Measurements from ENCODE around the gene CORO1C. TPM values are rescaled to one million over a fixed set of nuclear protein-coding genes. Genes with fewer than 3 reads are reported as not detected.

The CORO1C gene
- total RNA-seq, 4 donors from 2014 or later: 68.1 to 153 (median 128) TPM

DNA sequence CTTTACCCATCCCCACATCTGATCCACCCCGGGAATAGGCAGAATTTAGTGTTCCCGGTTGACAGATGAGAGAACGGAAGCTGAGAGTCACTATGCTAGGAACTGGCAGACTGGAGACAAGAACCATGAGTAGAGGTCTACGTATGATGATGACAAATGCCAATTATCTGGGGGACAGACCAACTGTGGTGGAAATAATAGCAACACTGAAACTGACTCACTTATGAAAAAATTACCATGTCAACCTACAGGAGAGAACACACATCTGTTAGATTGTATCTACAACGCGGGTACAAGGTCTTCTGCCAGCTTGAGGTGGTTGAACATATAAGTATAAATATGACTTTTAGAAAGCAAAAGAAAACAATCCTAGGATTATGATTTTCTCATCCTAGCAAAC, 82.2 kb downstream of the CORO1C start:
- WGBS, 2 donors (ENCODE audit: low coverage in 1 of 2): 84 to 88% methylated on average over 6 of the region's 6 CpGs
- TF ChIP-seq EP300 (IDR thresholded peaks at IDR 0.05; ENCODE audit: low read depth): no peak
- TF ChIP-seq, protein P1, sequence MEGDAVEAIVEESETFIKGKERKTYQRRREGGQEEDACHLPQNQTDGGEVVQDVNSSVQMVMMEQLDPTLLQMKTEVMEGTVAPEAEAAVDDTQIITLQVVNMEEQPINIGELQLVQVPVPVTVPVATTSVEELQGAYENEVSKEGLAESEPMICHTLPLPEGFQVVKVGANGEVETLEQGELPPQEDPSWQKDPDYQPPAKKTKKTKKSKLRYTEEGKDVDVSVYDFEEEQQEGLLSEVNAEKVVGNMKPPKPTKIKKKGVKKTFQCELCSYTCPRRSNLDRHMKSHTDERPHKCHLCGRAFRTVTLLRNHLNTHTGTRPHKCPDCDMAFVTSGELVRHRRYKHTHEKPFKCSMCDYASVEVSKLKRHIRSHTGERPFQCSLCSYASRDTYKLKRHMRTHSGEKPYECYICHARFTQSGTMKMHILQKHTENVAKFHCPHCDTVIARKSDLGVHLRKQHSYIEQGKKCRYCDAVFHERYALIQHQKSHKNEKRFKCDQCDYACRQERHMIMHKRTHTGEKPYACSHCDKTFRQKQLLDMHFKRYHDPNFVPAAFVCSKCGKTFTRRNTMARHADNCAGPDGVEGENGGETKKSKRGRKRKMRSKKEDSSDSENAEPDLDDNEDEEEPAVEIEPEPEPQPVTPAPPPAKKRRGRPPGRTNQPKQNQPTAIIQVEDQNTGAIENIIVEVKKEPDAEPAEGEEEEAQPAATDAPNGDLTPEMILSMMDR (IDR thresholded peaks at IDR 0.05): no peak
- no peak for TF ChIP-seq POLR2AphosphoS5 (IDR thresholded peaks at IDR 0.05)
- no peak for TF ChIP-seq POLR2A (IDR thresholded peaks at IDR 0.05)
- Histone ChIP-seq H3K36me3 (peaks cover 0 to 53% (median 18%) of the 10 kb centered on the region in 4 donors), H3K27me3 (no peaks in the 10 kb centered on the region), H3K4me1 (peaks cover 0 to 9% (median under 1%) of the 10 kb centered on the region in 4 donors), H3K27ac (peak overlapping the region in 1 of 4 donors; percentile 23), H3K9me3 (no peaks in the 10 kb centered on the region), H3K4me3 (no peak overlapping the region)
- intact Hi-C loops (cut with DNase I; ENCODE audit: low total_unique reads) (no loop called here), in situ Hi-C loops (cut with MboI; ENCODE audit: low pct_ligation_motif_present in 1 of 4, low pct_unique_long_range_greater_than_20kb in 1 of 4, low sequenced_read_pairs in 3 of 4) (no loop called here)
- DNase-seq: no peak

DNA sequence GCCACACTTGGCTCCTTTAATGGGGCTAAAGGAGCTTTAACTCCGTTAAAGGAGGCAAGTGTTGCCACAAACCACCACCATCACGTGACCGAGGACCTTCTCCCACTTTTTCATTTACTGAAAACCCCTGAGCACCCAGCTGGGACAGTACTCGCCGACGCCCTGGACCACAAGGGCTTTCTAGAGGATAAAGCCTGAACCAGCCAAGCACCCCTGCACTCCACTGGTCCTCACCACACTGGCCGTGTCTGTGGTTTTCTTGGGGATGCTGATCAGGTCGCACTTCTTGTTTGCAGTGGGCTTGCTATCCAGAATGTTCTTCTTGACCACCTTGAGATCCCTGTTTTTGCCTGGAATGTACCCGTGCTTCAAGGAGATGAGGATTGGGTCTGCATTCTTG, 82.9 kb downstream of the CORO1C start:
- peaks cover 0 to 11% (median 1%) of the 10 kb centered on the region in 4 donors for H3K4me1 ChIP-seq
- intact Hi-C loops (cut with DNase I; ENCODE audit: low total_unique reads): no loop called here
- in situ Hi-C loops (cut with MboI; ENCODE audit: low pct_ligation_motif_present in 1 of 4, low pct_unique_long_range_greater_than_20kb in 1 of 4, low sequenced_read_pairs in 3 of 4): no loop called here
- no peaks in the 10 kb centered on the region for H3K9me3 ChIP-seq
- peak in 1 of 3 donors; percentile 2 for TF ChIP-seq POLR2AphosphoS5 (IDR thresholded peaks at IDR 0.05)
- no peak for TF ChIP-seq POLR2A (IDR thresholded peaks at IDR 0.05)
- H3K27me3 ChIP-seq: no peaks in the 10 kb centered on the region
- 91% methylated on average over 9 of the region's 9 CpGs; no CpG with 5 or more reads in 1 of the 2 donors for WGBS, 2 donors (ENCODE audit: low coverage in 1 of 2)
- no peak overlapping the region for H3K27ac ChIP-seq
- H3K4me3 ChIP-seq: no peak overlapping the region
- DNase-seq: no peak
- H3K36me3 ChIP-seq: peaks cover 0 to 53% (median 18%) of the 10 kb centered on the region in 4 donors

DNA sequence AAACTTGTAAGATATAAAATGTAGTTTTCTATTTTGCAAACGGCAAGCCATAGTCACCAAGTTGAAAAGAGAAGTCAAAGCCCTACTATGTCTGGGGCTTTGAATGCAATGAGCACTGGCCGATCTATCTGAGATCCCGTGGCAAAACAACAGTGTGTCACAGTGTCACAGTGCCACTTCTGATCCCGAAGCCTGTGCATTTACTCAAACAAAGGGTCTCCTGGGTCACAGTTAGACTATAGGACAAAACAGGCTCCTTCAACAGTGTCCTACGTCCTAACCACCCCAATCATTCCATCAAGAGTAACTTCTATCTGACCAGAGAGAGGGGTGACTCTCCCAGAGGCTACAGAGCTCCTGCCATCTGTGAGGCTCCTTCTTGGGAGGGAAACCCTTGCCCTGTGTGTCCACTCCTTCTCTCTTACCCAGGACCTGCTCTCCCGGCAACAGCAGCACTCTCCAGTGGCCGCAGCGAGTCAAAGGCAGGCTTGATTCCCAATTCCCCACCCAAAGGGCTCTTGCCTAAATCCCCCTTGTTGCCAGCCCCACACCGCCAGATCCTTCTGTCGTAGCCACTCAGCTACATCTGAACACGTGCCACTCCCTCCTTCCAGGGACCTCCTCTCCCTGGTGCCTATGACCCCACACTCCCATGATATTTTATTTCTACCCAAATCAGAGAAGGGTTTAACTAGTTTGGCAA, 83.6 kb downstream of the CORO1C start:
- H3K4me1 ChIP-seq: peaks cover 0 to 12% (median 5%) of the 10 kb centered on the region in 4 donors
- DNase-seq: no peak
- no peaks in the 10 kb centered on the region for H3K9me3 ChIP-seq
- H3K27me3 ChIP-seq: no peaks in the 10 kb centered on the region
- H3K36me3 ChIP-seq: peaks cover 0 to 53% (median 18%) of the 10 kb centered on the region in 4 donors
- in situ Hi-C loops (cut with MboI; ENCODE audit: low pct_ligation_motif_present in 1 of 4, low pct_unique_long_range_greater_than_20kb in 1 of 4, low sequenced_read_pairs in 3 of 4): no loop called here
- no peak for TF ChIP-seq POLR2A (IDR thresholded peaks at IDR 0.05)
- TF ChIP-seq, protein P1 (IDR thresholded peaks at IDR 0.05): no peak
- peak in 1 of 3 donors; percentile 4 for TF ChIP-seq POLR2AphosphoS5 (IDR thresholded peaks at IDR 0.05)
- H3K27ac ChIP-seq: peak overlapping the region in 1 of 4 donors; percentile 2
- H3K4me3 ChIP-seq: no peak overlapping the region
- intact Hi-C loops (cut with DNase I; ENCODE audit: low total_unique reads): no loop called here
- WGBS, 2 donors (ENCODE audit: low coverage in 1 of 2): 86 to 92% methylated on average over 9 to 11 of the region's 11 CpGs

DNA sequence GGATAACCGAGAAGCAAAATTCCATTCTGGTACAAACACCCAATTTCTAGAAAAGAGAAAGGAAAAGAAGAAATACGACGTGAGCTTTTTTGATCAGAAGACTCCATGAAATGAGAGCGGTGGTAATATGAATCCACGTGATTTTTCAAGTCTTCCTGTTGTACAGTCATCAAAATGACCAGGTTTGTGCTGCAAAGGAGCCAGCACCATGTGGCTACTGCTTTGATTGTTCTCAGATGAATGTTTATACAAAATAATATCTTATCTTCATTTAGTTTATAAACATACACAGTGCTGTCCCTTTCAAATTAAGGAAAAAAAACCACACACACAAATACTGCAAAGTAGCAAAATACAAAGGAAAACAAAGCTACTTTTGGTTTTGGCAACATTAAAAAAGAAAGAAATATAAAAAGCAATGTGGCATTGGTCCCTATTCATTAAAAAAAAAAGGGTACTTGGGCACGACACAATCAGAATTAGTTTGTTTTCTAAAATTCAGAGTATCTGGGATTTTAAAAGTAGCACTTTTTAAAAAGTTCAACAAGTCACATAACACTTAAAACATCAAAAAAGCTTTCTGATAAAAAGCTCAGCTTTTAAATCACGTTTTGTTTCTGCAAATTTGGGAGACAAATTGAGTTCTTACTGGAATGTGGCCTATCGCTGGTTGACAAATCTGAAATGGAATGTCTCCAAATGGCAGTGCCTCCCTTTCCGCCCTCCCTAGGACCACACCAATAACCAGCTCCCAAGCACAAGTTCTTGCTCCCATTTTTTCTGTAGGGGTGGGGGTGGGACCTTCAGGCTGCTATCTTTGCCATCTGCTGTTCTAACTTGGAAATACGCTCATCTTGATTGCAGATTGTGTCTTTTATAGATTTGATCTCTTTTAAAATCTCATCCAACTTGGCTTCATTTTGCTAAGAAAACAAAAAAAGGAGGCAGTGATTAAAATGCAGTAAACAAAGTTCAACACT, 84.4 kb downstream of the CORO1C start:
- in situ Hi-C loops (cut with MboI; ENCODE audit: low pct_ligation_motif_present in 1 of 4, low pct_unique_long_range_greater_than_20kb in 1 of 4, low sequenced_read_pairs in 3 of 4): no loop called here
- Histone ChIP-seq H3K4me3 (no peak overlapping the region), H3K4me1 (peaks cover 0 to 15% (median 6%) of the 10 kb centered on the region in 4 donors), H3K27ac (peak overlapping the region in 1 of 4 donors; percentile 2), H3K27me3 (no peaks in the 10 kb centered on the region), H3K36me3 (peaks cover 0 to 53% (median 15%) of the 10 kb centered on the region in 4 donors), H3K9me3 (no peaks in the 10 kb centered on the region)
- WGBS, 2 donors (ENCODE audit: low coverage in 1 of 2): 82 to 85% methylated on average over 10 of the region's 10 CpGs
- intact Hi-C loops (cut with DNase I; ENCODE audit: low total_unique reads): no loop called here
- DNase-seq: no peak
- TF ChIP-seq EP300 (IDR thresholded peaks at IDR 0.05; ENCODE audit: low read depth): no peak
- TF ChIP-seq POLR2AphosphoS5 (IDR thresholded peaks at IDR 0.05): no peak
- TF ChIP-seq POLR2A (IDR thresholded peaks at IDR 0.05): no peak
- TF ChIP-seq, protein P1 (IDR thresholded peaks at IDR 0.05): no peak

Data from transverse colon (tissue), 4 donors.